Tibial nerve (tissue), 3 donors: ENCODE measurements around the gene RAPGEF5.

Experiments
- CTCF ChIP-seq, 5 experiments: fragments of 200-600 bp in 3 of 5; fragments of 450-650 bp in 2 of 5; sonication (generic) in 3 of 5; IDR thresholded peaks; one replicate each; pipeline ENCODE4 v1.5.1; 2016 to 2019; ENCODE audit warnings: antibody characterized with exemption in 5 of 5, mild to moderate bottlenecking in 3 of 5, moderate library complexity in 2 of 5
- POLR2A ChIP-seq, 2 donors: fragments of 450-650 bp; IDR thresholded peaks; one replicate each; pipeline ENCODE4 v1.6.1; 2017; ENCODE audit warnings: antibody characterized with exemption in 2 of 2, mild to moderate bottlenecking in 2 of 2, moderate library complexity in 2 of 2

- TF ChIP-seq CTCF (IDR thresholded peaks at IDR 0.05) (no peak), POLR2A (IDR thresholded peaks at IDR 0.05) (no peak)
These were observed 136.0 kb downstream of the RAPGEF5 start for GRCh38 chr7:22220941-22221340.
